Liver (tissue), 9 donors: ENCODE measurements around the gene RNF4. TPM values are rescaled to one million over a fixed set of nuclear protein-coding genes. Genes with fewer than 3 reads are reported as not detected.

Experiments
- DNase-seq: peaks from one replicate; pipeline ENCODE4 v3.0.0-alpha.2; 2017; ENCODE audit warnings: low spot score
- H3K27ac ChIP-seq, 2 donors: one replicate each; pipeline ENCODE4 v1.7.0; 2013; ENCODE audit warnings: inconsistent platforms in 2 of 2, low read length in 2 of 2, control low read depth in 1 of 2, low read depth in 1 of 2, mild to moderate bottlenecking in 1 of 2
- H3K27me3 ChIP-seq, 4 donors: one replicate each; pipeline versions ENCODE4 v1.6.1 to v1.7.0; 2013; ENCODE audit warnings: low read length in 3 of 4, inconsistent platforms in 1 of 4, mild to moderate bottlenecking in 1 of 4, moderate library complexity in 1 of 4; ENCODE audit not compliant: control insufficient read depth in 4 of 4, insufficient read depth in 4 of 4
- H3K36me3 ChIP-seq, 4 donors: one replicate each; pipeline versions ENCODE4 v1.6.1 to v1.7.0; 2013; ENCODE audit warnings: low read length in 3 of 4, mild to moderate bottlenecking in 3 of 4, low read depth in 1 of 4, moderate library complexity in 1 of 4; ENCODE audit not compliant: control insufficient read depth in 4 of 4, insufficient read depth in 3 of 4
- H3K4me1 ChIP-seq, 4 donors: one replicate each; pipeline versions ENCODE4 v1.6.1 to v1.7.0; 2013; ENCODE audit warnings: low read length in 3 of 4, mild to moderate bottlenecking in 3 of 4, moderate library complexity in 1 of 4; ENCODE audit not compliant: control insufficient read depth in 4 of 4, insufficient read depth in 4 of 4
- H3K4me3 ChIP-seq, 3 donors: one replicate each; pipeline versions ENCODE4 v1.6.1 to v1.7.0; 2013; ENCODE audit warnings: low read length in 3 of 3, control low read depth in 1 of 3, low read depth in 1 of 3, mild to moderate bottlenecking in 1 of 3
- H3K9ac ChIP-seq, 2 donors: one replicate each; pipeline ENCODE4 v1.7.0; 2013; ENCODE audit warnings: low read length in 2 of 2, mild to moderate bottlenecking in 2 of 2, moderate library complexity in 2 of 2, control low read depth in 1 of 2, low read depth in 1 of 2
- H3K9me3 ChIP-seq, 4 donors: one replicate each; pipeline versions ENCODE4 v1.6.1 to v1.7.0; 2013; ENCODE audit warnings: low read length in 3 of 4; ENCODE audit not compliant: control insufficient read depth in 4 of 4
- ATF3 ChIP-seq: IDR thresholded peaks from 2 replicates; pipeline ENCODE4 v1.6.1; 2016; ENCODE audit warnings: antibody characterized with exemption
- CTCF ChIP-seq: fragments of 150-350 bp; IDR thresholded peaks from 2 replicates; pipeline ENCODE4 v1.5.1; 2017; ENCODE audit warnings: improper control_type of control experiment, low read depth, low read length; ENCODE audit not compliant: missing input control
- EGR1 ChIP-seq, 2 donors: IDR thresholded peaks; 2 replicates each; pipeline ENCODE4 v1.6.1; 2016 to 2018; ENCODE audit warnings: antibody characterized with exemption in 2 of 2, low read depth in 2 of 2
- FOXA1 ChIP-seq: IDR thresholded peaks from 2 replicates; pipeline ENCODE4 v1.6.1; 2016; ENCODE audit warnings: antibody characterized with exemption
- FOXA2 ChIP-seq: IDR thresholded peaks from 2 replicates; pipeline ENCODE4 v1.6.1; 2016; ENCODE audit warnings: antibody characterized with exemption
- GABPA ChIP-seq, 2 donors: IDR thresholded peaks in 1 of 2; conservative IDR thresholded peaks in 1 of 2; 2 replicates each; pipeline ENCODE4 v1.6.1; 2016; ENCODE audit warnings: antibody characterized with exemption in 2 of 2, mild to moderate bottlenecking in 1 of 2, moderate library complexity in 1 of 2
- HNF4A ChIP-seq, 2 donors: conservative IDR thresholded peaks; 2 replicates each; pipeline ENCODE4 v1.6.1; 2016; ENCODE audit warnings: antibody characterized with exemption in 2 of 2, mild to moderate bottlenecking in 2 of 2
- HNF4G ChIP-seq: IDR thresholded peaks from 2 replicates; pipeline ENCODE4 v1.6.1; 2016; ENCODE audit warnings: antibody characterized with exemption
- JUND ChIP-seq, 2 donors: IDR thresholded peaks; 2 replicates each; pipeline ENCODE4 v1.6.1; 2016; ENCODE audit warnings: antibody characterized with exemption in 2 of 2
- MAX ChIP-seq: IDR thresholded peaks from 2 replicates; pipeline ENCODE4 v1.6.1; 2016; ENCODE audit warnings: antibody characterized with exemption
- NR2F2 ChIP-seq: IDR thresholded peaks from 2 replicates; pipeline ENCODE4 v1.6.1; 2016; ENCODE audit warnings: antibody characterized with exemption
- RAD21 ChIP-seq, 2 donors: IDR thresholded peaks; 2 replicates each; pipeline ENCODE4 v1.6.1; 2016; ENCODE audit warnings: antibody characterized with exemption in 2 of 2, mild to moderate bottlenecking in 2 of 2
- REST ChIP-seq: IDR thresholded peaks from 2 replicates; pipeline ENCODE4 v1.6.1; 2016; ENCODE audit warnings: antibody characterized with exemption, mild to moderate bottlenecking
- RXRA ChIP-seq, 2 donors: IDR thresholded peaks; 2 replicates each; pipeline ENCODE4 v1.6.1; 2017 to 2018; ENCODE audit warnings: antibody characterized with exemption in 2 of 2, mild to moderate bottlenecking in 1 of 2
- SP1 ChIP-seq: IDR thresholded peaks from 2 replicates; pipeline ENCODE4 v1.6.1; 2018; ENCODE audit warnings: antibody characterized with exemption, mild to moderate bottlenecking
- TAF1 ChIP-seq: conservative IDR thresholded peaks from 2 replicates; pipeline ENCODE4 v1.6.1; 2016; ENCODE audit warnings: antibody characterized with exemption, mild to moderate bottlenecking
- YY1 ChIP-seq: IDR thresholded peaks from 2 replicates; pipeline ENCODE4 v1.6.1; 2016; ENCODE audit warnings: antibody characterized with exemption, mild to moderate bottlenecking
- ZBTB33 ChIP-seq: IDR thresholded peaks from 2 replicates; pipeline ENCODE4 v1.6.1; 2016; ENCODE audit warnings: antibody characterized with exemption
- WGBS: extraction: QIAGEN DNeasy Blood & Tissue Kit; methylation state at CpG from one replicate; pipeline ENCODE4 v1.1.7; 2013; 5-methylcytosine and 5-hydroxymethylcytosine counted together
- polyA plus RNA-seq, 2 donors: library from polyadenylated mRNA; stranded (reverse) in 1 of 2; unstranded in 1 of 2; fragments of 200-250 nt in 1 of 2; fragments of >200 nt in 1 of 2; fragmentation: Nextera tagmentation in 1 of 2; extraction: Ambion mirVana in 1 of 2; gene quantifications; one replicate each; pipeline versions ENCODE4 v1.2.1 to v1.2.3, GENCODE V29; 2013 to 2015
- total RNA-seq, 2 donors: library from RNA; depleted of rRNA; stranded (reverse); fragments of >200 nt; gene quantifications; one replicate each; pipeline ENCODE4 v1.2.3, GENCODE V29; 2014
- donor health status: healthy.
- donor health status: healthy.
- donor health status: healthy.
- donor health status: healthy.
- donor health status: healthy.

Gene RNF4
- total and polyA plus RNA-seq, 4 donors: 13.0 to 31.0 (median 17.2) TPM

- Histone ChIP-seq H3K27ac (no peak overlapping the region), H3K4me3 (no peak overlapping the region), H3K4me1 (no peaks in the 10 kb centered on the region), H3K9ac (no peak overlapping the region), H3K36me3 (no peaks in the 10 kb centered on the region), H3K9me3 (no peaks in the 10 kb centered on the region), H3K27me3 (no peaks in the 10 kb centered on the region)
- DNase-seq: no peak
- no peak for TF ChIP-seq NR2F2
- TF ChIP-seq CTCF: no peak
- no peak for TF ChIP-seq ZBTB33
- TF ChIP-seq EGR1 (IDR thresholded peaks at IDR 0.05; ENCODE audit: low read depth in 2 of 2): no peak
- TF ChIP-seq SP1: no peak
- no peak for TF ChIP-seq TAF1
- TF ChIP-seq ATF3: no peak
- no peak for TF ChIP-seq HNF4G
These were observed 82.2 kb downstream of the RNF4 start for GRCh38 chr4:2551118-2551517.

- Histone ChIP-seq H3K4me1 (no peaks in the 10 kb centered on the region), H3K4me3 (no peak overlapping the region), H3K27me3 (no peaks in the 10 kb centered on the region), H3K27ac (no peak overlapping the region), H3K9me3 (no peaks in the 10 kb centered on the region), H3K9ac (no peak overlapping the region), H3K36me3 (no peaks in the 10 kb centered on the region)
- DNase-seq: no peak
- 97% methylated on average over 11 of the region's 11 CpGs for WGBS
- TF ChIP-seq REST: no peak
- no peak for TF ChIP-seq RXRA (IDR thresholded peaks at IDR 0.05)
- no peak for TF ChIP-seq ATF3
- TF ChIP-seq GABPA (IDR thresholded peaks at IDR 0.05 in 1 of 2, conservative IDR thresholded peaks at IDR 0.05 in 1 of 2): no peak
- no peak for TF ChIP-seq NR2F2
- no peak for TF ChIP-seq JUND (IDR thresholded peaks at IDR 0.05)
- no peak for TF ChIP-seq YY1
- TF ChIP-seq CTCF: no peak
- TF ChIP-seq MAX: no peak
- TF ChIP-seq SP1: no peak
- TF ChIP-seq RAD21 (IDR thresholded peaks at IDR 0.05): no peak
- TF ChIP-seq EGR1 (IDR thresholded peaks at IDR 0.05; ENCODE audit: low read depth in 2 of 2): no peak
- no peak for TF ChIP-seq TAF1
- TF ChIP-seq HNF4G: no peak
- TF ChIP-seq HNF4A (conservative IDR thresholded peaks at IDR 0.05): no peak
- TF ChIP-seq FOXA1: no peak
- no peak for TF ChIP-seq FOXA2
- no peak for TF ChIP-seq ZBTB33
These were observed 83.9 kb downstream of the RNF4 start for GRCh38 chr4:2552806-2553205.
